H9 (cell line): ENCODE results near the gene WDR81. TPM values are rescaled to one million over a fixed set of nuclear protein-coding genes. Genes with fewer than 3 reads are reported as not detected.
A peak's percentile ranks its signal among the peaks of the same experiment; 100 is the strongest.
"Not testable (repeated sequence)": the region's sequence is repeated elsewhere in the genome, so short reads cannot be mapped to it uniquely, and the experiment has no call there.

Source experiments
- DNase-seq: peaks from one replicate; pipeline ENCODE4 v3.0.0-alpha.2; 2017
- H2AFZ ChIP-seq: one replicate; pipeline ENCODE4 v1.6.1; 2013; ENCODE audit warnings: mild to moderate bottlenecking, low read length, control low read depth, moderate library complexity
- H2AK5ac ChIP-seq: 2 replicates; pipeline ENCODE4 v1.6.1; 2013; ENCODE audit warnings: low read length, control low read depth, mixed read lengths; ENCODE audit not compliant: insufficient read length
- H2BK120ac ChIP-seq: one replicate; pipeline ENCODE4 v1.6.1; 2013; ENCODE audit warnings: low read depth, mild to moderate bottlenecking, low read length, control low read depth, inconsistent platforms; ENCODE audit not compliant: poor library complexity, severe bottlenecking
- H2BK12ac ChIP-seq: 2 replicates; pipeline ENCODE4 v1.6.1; 2013; ENCODE audit warnings: low read length, control low read depth, mixed read lengths, low read depth; ENCODE audit not compliant: insufficient read length
- H2BK15ac ChIP-seq: 2 replicates; pipeline ENCODE4 v1.6.1; 2013; ENCODE audit warnings: low read depth, low read length, control low read depth
- H2BK20ac ChIP-seq: one replicate; pipeline ENCODE4 v1.6.1; 2013; ENCODE audit warnings: low read depth, mild to moderate bottlenecking, low read length, control low read depth, inconsistent platforms; ENCODE audit not compliant: poor library complexity, severe bottlenecking
- H2BK5ac ChIP-seq: 2 replicates; pipeline ENCODE4 v1.6.1; 2013; ENCODE audit warnings: low read length, control low read depth, mixed read lengths; ENCODE audit not compliant: insufficient read length
- H3K14ac ChIP-seq: 2 replicates; pipeline ENCODE4 v1.6.1; 2013; ENCODE audit warnings: low read length, control low read depth; ENCODE audit not compliant: insufficient read depth
- H3K18ac ChIP-seq: 2 replicates; pipeline ENCODE4 v1.6.1; 2013; ENCODE audit warnings: low read depth, mild to moderate bottlenecking, mixed read lengths, low read length, control low read depth; ENCODE audit not compliant: insufficient read length
- H3K23ac ChIP-seq: 2 replicates; pipeline ENCODE4 v1.6.1; 2013; ENCODE audit warnings: low read length, control low read depth, mixed read lengths, low read depth; ENCODE audit not compliant: insufficient read length
- H3K23me2 ChIP-seq: 2 replicates; pipeline ENCODE4 v1.6.1; 2013; ENCODE audit warnings: low read depth, mild to moderate bottlenecking, mixed read lengths, low read length, control low read depth; ENCODE audit not compliant: insufficient read length, poor library complexity, severe bottlenecking
- H3K27ac ChIP-seq: 2 replicates; pipeline ENCODE4 v1.5.1; 2013; ENCODE audit warnings: low read length, control low read depth, mixed read lengths, low read depth; ENCODE audit not compliant: insufficient read length
- H3K27me3 ChIP-seq: 2 replicates; pipeline ENCODE4 v1.6.1; 2013; ENCODE audit warnings: low read length, control low read depth, inconsistent platforms; ENCODE audit not compliant: insufficient read depth
- H3K4ac ChIP-seq: 2 replicates; pipeline ENCODE4 v1.6.1; 2013; ENCODE audit warnings: low read depth, mild to moderate bottlenecking, control low read depth, inconsistent platforms, low read length, moderate library complexity
- H3K4me1 ChIP-seq: 2 replicates; pipeline ENCODE4 v1.6.1; 2013; ENCODE audit warnings: low read length, control low read depth, inconsistent platforms; ENCODE audit not compliant: insufficient read depth
- H3K4me2 ChIP-seq: 2 replicates; pipeline ENCODE4 v1.6.1; 2013; ENCODE audit warnings: low read length, control low read depth, mixed read lengths; ENCODE audit not compliant: insufficient read length, insufficient read depth
- H3K56ac ChIP-seq: 2 replicates; pipeline ENCODE4 v1.6.1; 2013; ENCODE audit warnings: low read depth, mild to moderate bottlenecking, mixed read lengths, low read length, control low read depth; ENCODE audit not compliant: insufficient read length
- H3K79me1 ChIP-seq: 2 replicates; pipeline ENCODE4 v1.6.1; 2013; ENCODE audit warnings: low read depth, mild to moderate bottlenecking, moderate library complexity, low read length, control low read depth, inconsistent platforms; ENCODE audit not compliant: insufficient read depth, poor library complexity, severe bottlenecking
- H3K79me2 ChIP-seq: 2 replicates; pipeline ENCODE4 v1.6.1; 2013; ENCODE audit warnings: low read length, control low read depth, inconsistent platforms; ENCODE audit not compliant: insufficient read depth
- H3K9ac ChIP-seq: 2 replicates; pipeline ENCODE4 v1.6.1; 2013; ENCODE audit warnings: low read length, control low read depth, mixed read lengths; ENCODE audit not compliant: insufficient read length; ENCODE audit errors: extremely low read depth
- H3K9me3 ChIP-seq: one replicate; pipeline ENCODE4 v1.6.1; 2013; ENCODE audit warnings: low read depth, low read length, inconsistent platforms; ENCODE audit not compliant: control insufficient read depth
- H3T11ph ChIP-seq: one replicate; pipeline ENCODE4 v1.6.1; 2013; ENCODE audit warnings: mild to moderate bottlenecking, low read length, control low read depth, inconsistent platforms
- H4K20me1 ChIP-seq: one replicate; pipeline ENCODE4 v1.6.1; 2013; ENCODE audit not compliant: control insufficient read depth, insufficient read length, insufficient read depth
- H4K5ac ChIP-seq: 2 replicates; pipeline ENCODE4 v1.6.1; 2013; ENCODE audit warnings: low read depth, mild to moderate bottlenecking, mixed read lengths, low read length, control low read depth; ENCODE audit not compliant: insufficient read length
- H4K8ac ChIP-seq: replicated peaks from 2 replicates; pipeline ENCODE4 v1.6.1; 2013; ENCODE audit warnings: low read length, control low read depth, mixed read lengths, low read depth; ENCODE audit not compliant: insufficient read length
- H4K91ac ChIP-seq: 2 replicates; pipeline ENCODE4 v1.6.1; 2013; ENCODE audit warnings: low read depth, mild to moderate bottlenecking, moderate library complexity, mixed read lengths, low read length, control low read depth; ENCODE audit not compliant: insufficient read length
- H3K27ac Mint-ChIP-seq, 3 experiments: 2 replicates in 2 of 3; 3 replicates in 1 of 3; pipeline ENCODE4 v1.8.0; 2020 to 2021; ENCODE audit warnings: mixed read lengths in 3 of 3, mild to moderate bottlenecking in 1 of 3, moderate library complexity in 1 of 3
- H3K27me3 Mint-ChIP-seq: 2 replicates; pipeline ENCODE4 v1.8.0; 2021; ENCODE audit warnings: low read depth, mild to moderate bottlenecking, moderate library complexity, mixed read lengths
- H3K36me3 Mint-ChIP-seq, 3 experiments: 2 replicates in 2 of 3; 3 replicates in 1 of 3; pipeline ENCODE4 v1.8.0; 2020 to 2021; ENCODE audit warnings: low read depth in 3 of 3, mixed read lengths in 3 of 3; ENCODE audit not compliant: insufficient read depth in 1 of 3
- H3K4me1 Mint-ChIP-seq, 2 experiments: 2 replicates each; pipeline ENCODE4 v1.8.0; 2020; ENCODE audit warnings: mixed read lengths in 2 of 2
- H3K4me3 Mint-ChIP-seq, 2 experiments: 2 replicates in 1 of 2; 3 replicates in 1 of 2; pipeline ENCODE4 v1.8.0; 2020 to 2021; ENCODE audit warnings: mild to moderate bottlenecking in 2 of 2, mixed read lengths in 2 of 2, moderate library complexity in 1 of 2
- H3K9me3 Mint-ChIP-seq, 2 experiments: 2 replicates in 1 of 2; 3 replicates in 1 of 2; pipeline ENCODE4 v1.8.0; 2020; ENCODE audit warnings: mild to moderate bottlenecking in 2 of 2, mixed read lengths in 2 of 2, moderate library complexity in 1 of 2
- CTCF ChIP-seq: fragments of 200-600 bp; sonication (generic); conservative IDR thresholded peaks from 3 replicates; pipeline ENCODE4 v1.8.0; 2021; ENCODE audit warnings: antibody characterized with exemption, mild to moderate bottlenecking
- WGBS: extraction: QIAGEN DNeasy Blood & Tissue Kit; methylation state at CpG from one replicate; pipeline ENCODE4 v1.1.7; 2013; ENCODE audit warnings: missing lambda C conversion rate, low lambda C conversion rate, mixed read lengths; ENCODE audit not compliant: insufficient read length; ENCODE audit errors: extremely low coverage; 5-methylcytosine and 5-hydroxymethylcytosine counted together
- total RNA-seq: library from RNA; stranded (reverse); gene quantifications from 2 replicates; pipeline ENCODE4 v1.2.1, GENCODE V29; 2021

WDR81 gene
- total RNA-seq, 1 experiment from 2014 or later: 20.2 TPM

GRCh38 chr17:1737531-1738291 lies 13.2 kb downstream of the WDR81 start:
- no peak overlapping the region for H3K9ac ChIP-seq
- H3K4me2 ChIP-seq: no peak overlapping the region
- H4K8ac ChIP-seq: no peak overlapping the region
- H3K79me1 ChIP-seq: no peaks in the 10 kb centered on the region
- no peak overlapping the region for H2BK12ac ChIP-seq
- H3K27me3 Mint-ChIP-seq: peaks cover 1% of the 10 kb centered on the region; the same call in 1 of the 2 replicates
- no CpG with 5 or more reads among the region's 21 CpGs for WGBS
- H3K79me2 ChIP-seq: no peaks in the 10 kb centered on the region
- H2BK120ac ChIP-seq: no peak overlapping the region
- no peaks in the 10 kb centered on the region for H4K20me1 ChIP-seq
- H3K27ac Mint-ChIP-seq: peak overlapping the region in 1 of 3 experiments; percentile 89; a peak in 1 of 7 replicates
- no peaks in the 10 kb centered on the region for H3K23me2 ChIP-seq
- H3K56ac ChIP-seq: no peak overlapping the region
- H4K91ac ChIP-seq: no peak overlapping the region
- H4K5ac ChIP-seq: no peak overlapping the region
- H3K18ac ChIP-seq: no peak overlapping the region
- no peak overlapping the region for H3K27ac ChIP-seq
- no peaks in the 10 kb centered on the region; the same call in 1 of the 2 replicates for H3K4me1 ChIP-seq
- peaks cover 6 to 14% of the 10 kb centered on the region in 2 experiments; a peak in 2 of 4 replicates for H3K4me1 Mint-ChIP-seq
- no peak overlapping the region for H2AK5ac ChIP-seq
- no peak overlapping the region for H2BK15ac ChIP-seq
- no peak overlapping the region for H3K4ac ChIP-seq
- H2AFZ ChIP-seq: no peak overlapping the region
- no peaks in the 10 kb centered on the region for H3K9me3 ChIP-seq
- no peak overlapping the region for H3K23ac ChIP-seq
- TF ChIP-seq CTCF: no peak
- DNase-seq: no peak
- no peak overlapping the region; the same call in 1 of the 2 replicates for H3K14ac ChIP-seq
- H3K4me3 Mint-ChIP-seq: no peak overlapping the region
- no peaks in the 10 kb centered on the region for H3K27me3 ChIP-seq
- H3K36me3 Mint-ChIP-seq: peaks cover 0 to 7% (median 3%) of the 10 kb centered on the region in 3 experiments; a peak in 3 of 7 replicates
- no peak overlapping the region for H3T11ph ChIP-seq
- H3K9me3 Mint-ChIP-seq: peaks cover 0 to 19% of the 10 kb centered on the region in 2 experiments; a peak in 1 of 5 replicates
- H2BK20ac ChIP-seq: no peak overlapping the region
- no peak overlapping the region for H2BK5ac ChIP-seq

GRCh38 chr17:1741899-1742298 lies 17.4 kb downstream of the WDR81 start:
- not testable (repeated sequence) for H2AK5ac ChIP-seq, DNase-seq, H3K4me3 Mint-ChIP-seq, H2BK5ac ChIP-seq, H2BK120ac ChIP-seq, H2BK15ac ChIP-seq, H3K9ac ChIP-seq, H2BK12ac ChIP-seq, H4K5ac ChIP-seq, H3K18ac ChIP-seq, H2AFZ ChIP-seq, H3K23ac ChIP-seq, H3K9me3 ChIP-seq, H3K4ac ChIP-seq, H3K4me1 Mint-ChIP-seq, H2BK20ac ChIP-seq, H3K27ac ChIP-seq, H3K4me2 ChIP-seq, H3K27me3 ChIP-seq, H4K20me1 ChIP-seq, H4K91ac ChIP-seq, H3T11ph ChIP-seq, H3K27ac Mint-ChIP-seq, H3K79me2 ChIP-seq, H3K23me2 ChIP-seq, H3K79me1 ChIP-seq, H3K4me1 ChIP-seq, H3K36me3 Mint-ChIP-seq, H4K8ac ChIP-seq, H3K27me3 Mint-ChIP-seq, H3K56ac ChIP-seq
- H3K14ac ChIP-seq: peak overlapping the region; percentile 24; the same call in 1 of the 2 replicates
- peaks cover 0 to 19% of the 10 kb centered on the region in 2 experiments; a peak in 1 of 5 replicates for H3K9me3 Mint-ChIP-seq
- WGBS: no CpG with 5 or more reads among the region's 7 CpGs
